ENCODE data around the gene MERTK.

The MERTK gene

DNA sequence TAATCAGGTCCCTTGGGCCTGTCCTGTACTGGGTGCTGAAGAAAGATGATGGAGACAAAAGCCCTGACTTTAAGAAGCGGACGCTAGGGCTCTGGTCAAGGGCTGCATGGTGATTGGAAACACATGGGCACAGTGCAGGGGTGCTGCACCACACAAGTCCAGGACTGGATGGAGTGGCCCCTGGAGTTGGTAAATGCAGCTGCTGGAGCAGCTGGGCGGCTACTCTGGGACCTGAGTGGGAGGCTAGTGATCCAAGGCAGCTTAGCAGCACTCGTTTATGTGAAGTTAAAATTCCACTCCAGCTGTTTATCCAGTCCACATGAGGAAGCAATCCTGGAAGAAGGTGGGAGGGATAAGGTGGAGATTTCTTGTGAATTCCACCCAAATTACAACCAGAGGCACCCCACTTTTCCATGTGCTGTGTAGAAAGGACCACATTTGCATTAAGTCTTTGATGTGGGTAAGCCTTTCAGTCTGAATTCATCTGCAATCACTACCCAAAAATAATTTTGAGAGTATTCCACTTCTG lies 24.9 kb downstream of the MERTK start:
- Histone ChIP-seq H4K8ac (ENCODE audit: low read depth, low read length) (no peak overlapping the region), H3K79me2 (ENCODE audit: control insufficient read depth, insufficient read depth, low read length, poor library complexity) (no peaks in the 10 kb centered on the region), H3K4me1 (ENCODE audit: control insufficient read depth in 1 of 2, insufficient read depth in 2 of 2, low read length in 2 of 2) (peaks cover 16 to 18% of the 10 kb centered on the region in 2 experiments), H3K4me2 (ENCODE audit: low read length) (no peak overlapping the region), H3K23ac (ENCODE audit: low read length) (no peak overlapping the region), H3K4me3 (ENCODE audit: low read depth, low read length) (no peak overlapping the region), H4K12ac (ENCODE audit: low read depth, low read length) (no peak overlapping the region), H3K27me3 (ENCODE audit: insufficient read depth, low read length) (no peaks in the 10 kb centered on the region), H2BK120ac (ENCODE audit: insufficient read depth, low read length, poor library complexity) (no peak overlapping the region), H3K18ac (ENCODE audit: low read length) (no peak overlapping the region), H2AFZ (ENCODE audit: insufficient read depth, low read length, poor library complexity) (no peak overlapping the region), H2AK5ac (ENCODE audit: low read length) (no peak overlapping the region), H4K91ac (ENCODE audit: low read depth, low read length) (no peak overlapping the region), H3K27ac (ENCODE audit: low read depth, low read length) (no peak overlapping the region), H3K79me1 (ENCODE audit: low read length) (no peaks in the 10 kb centered on the region), H3K9me3 (ENCODE audit: insufficient read depth, low read depth, low read length) (no peaks in the 10 kb centered on the region), H3K4ac (ENCODE audit: low read depth, low read length) (no peak overlapping the region), H2BK12ac (ENCODE audit: low read length) (no peak overlapping the region), H3K36me3 (ENCODE audit: control insufficient read depth in 1 of 2, insufficient read depth in 2 of 2, low read length in 2 of 2) (no peaks in the 10 kb centered on the region), H2BK5ac (ENCODE audit: low read depth, low read length, poor library complexity) (no peak overlapping the region), H3K14ac (ENCODE audit: low read length) (no peak overlapping the region), H3K9ac (ENCODE audit: low read length) (no peak overlapping the region)
- no peak for DNase-seq
- WGBS (ENCODE audit: extremely low coverage, insufficient coverage, insufficient read length): no CpG with 5 or more reads among the region's 4 CpGs

DNA sequence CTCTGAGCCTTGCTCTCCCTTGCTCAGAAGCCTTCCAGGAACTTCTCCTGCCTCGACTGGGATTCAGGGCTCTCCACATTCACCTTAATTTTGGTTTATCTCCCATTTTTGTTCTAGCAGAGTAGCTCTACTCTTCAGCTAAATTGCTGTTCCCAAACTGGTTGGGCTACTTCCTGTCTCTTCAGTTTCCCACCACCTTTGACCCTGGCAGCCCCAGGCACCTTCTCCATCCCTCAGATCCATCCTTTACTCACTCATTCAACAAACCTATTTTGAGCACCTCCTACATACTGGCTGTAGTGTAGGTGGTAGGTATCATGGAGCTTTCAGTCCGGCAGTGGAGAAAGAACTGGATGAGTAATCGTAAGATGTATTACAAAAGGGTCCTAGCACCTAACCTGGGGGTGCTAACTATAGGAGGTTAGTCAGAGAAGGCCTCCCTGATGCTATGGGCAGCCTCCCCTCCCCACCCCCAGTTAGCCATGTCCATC lies 26.3 kb downstream of the MERTK start:
- Histone ChIP-seq H4K12ac (ENCODE audit: low read depth, low read length) (no peak overlapping the region), H3K9me3 (ENCODE audit: insufficient read depth, low read depth, low read length) (no peaks in the 10 kb centered on the region), H3K9ac (ENCODE audit: low read length) (no peak overlapping the region), H3K36me3 (ENCODE audit: control insufficient read depth in 1 of 2, insufficient read depth in 2 of 2, low read length in 2 of 2) (peaks cover 0 to 2% of the 10 kb centered on the region in 2 experiments), H3K4me2 (ENCODE audit: low read length) (no peak overlapping the region), H3K4me3 (ENCODE audit: low read depth, low read length) (no peak overlapping the region), H4K8ac (ENCODE audit: low read depth, low read length) (no peak overlapping the region), H2AK5ac (ENCODE audit: low read length) (no peak overlapping the region), H3K18ac (ENCODE audit: low read length) (no peak overlapping the region), H3K4me1 (ENCODE audit: control insufficient read depth in 1 of 2, insufficient read depth in 2 of 2, low read length in 2 of 2) (peaks cover 15 to 18% of the 10 kb centered on the region in 2 experiments), H3K4ac (ENCODE audit: low read depth, low read length) (no peak overlapping the region), H3K27me3 (ENCODE audit: insufficient read depth, low read length) (no peaks in the 10 kb centered on the region), H3K14ac (ENCODE audit: low read length) (no peak overlapping the region), H2BK12ac (ENCODE audit: low read length) (no peak overlapping the region), H2BK5ac (ENCODE audit: low read depth, low read length, poor library complexity) (no peak overlapping the region), H3K27ac (ENCODE audit: low read depth, low read length) (no peak overlapping the region), H3K79me1 (ENCODE audit: low read length) (no peaks in the 10 kb centered on the region), H2AFZ (ENCODE audit: insufficient read depth, low read length, poor library complexity) (no peak overlapping the region), H3K23ac (ENCODE audit: low read length) (no peak overlapping the region), H3K79me2 (ENCODE audit: control insufficient read depth, insufficient read depth, low read length, poor library complexity) (no peaks in the 10 kb centered on the region), H2BK120ac (ENCODE audit: insufficient read depth, low read length, poor library complexity) (no peak overlapping the region), H4K91ac (ENCODE audit: low read depth, low read length) (no peak overlapping the region)
- WGBS (ENCODE audit: extremely low coverage, insufficient coverage, insufficient read length): no CpG with 5 or more reads among the region's 3 CpGs
- DNase-seq: no peak

DNA sequence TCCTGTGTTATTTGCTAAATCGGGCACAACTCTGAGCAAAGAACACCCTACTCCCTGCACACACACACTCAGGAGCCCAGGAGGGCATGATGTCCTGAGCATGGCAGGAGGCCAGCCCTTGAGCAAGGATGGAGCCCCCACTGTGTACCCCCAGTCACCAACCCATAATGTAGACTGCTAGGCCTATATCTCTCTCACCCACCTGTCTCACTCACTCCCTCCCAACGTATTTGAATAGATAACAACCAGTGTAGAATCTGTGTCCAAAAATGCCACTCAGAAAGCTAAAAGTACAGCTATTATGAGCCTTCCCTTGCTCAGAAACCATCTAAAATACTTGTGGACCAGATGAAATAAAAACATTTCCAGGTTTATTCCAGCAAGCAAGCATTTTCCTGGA lies 29.3 kb downstream of the MERTK start:
- no peak for DNase-seq
- Histone ChIP-seq H2BK5ac (ENCODE audit: low read depth, low read length, poor library complexity) (no peak overlapping the region), H3K9ac (ENCODE audit: low read length) (no peak overlapping the region), H4K12ac (ENCODE audit: low read depth, low read length) (no peak overlapping the region), H3K4ac (ENCODE audit: low read depth, low read length) (no peak overlapping the region), H3K36me3 (ENCODE audit: control insufficient read depth in 1 of 2, insufficient read depth in 2 of 2, low read length in 2 of 2) (peaks cover 0 to 2% of the 10 kb centered on the region in 2 experiments), H2BK120ac (ENCODE audit: insufficient read depth, low read length, poor library complexity) (no peak overlapping the region), H4K8ac (ENCODE audit: low read depth, low read length) (no peak overlapping the region), H3K79me1 (ENCODE audit: low read length) (no peaks in the 10 kb centered on the region), H3K9me3 (ENCODE audit: insufficient read depth, low read depth, low read length) (no peaks in the 10 kb centered on the region), H3K27me3 (ENCODE audit: insufficient read depth, low read length) (no peaks in the 10 kb centered on the region), H4K91ac (ENCODE audit: low read depth, low read length) (no peak overlapping the region), H3K23ac (ENCODE audit: low read length) (no peak overlapping the region), H3K4me1 (ENCODE audit: control insufficient read depth in 1 of 2, insufficient read depth in 2 of 2, low read length in 2 of 2) (peaks cover 9 to 10% of the 10 kb centered on the region in 2 experiments), H2AK5ac (ENCODE audit: low read length) (no peak overlapping the region), H3K4me3 (ENCODE audit: low read depth, low read length) (no peak overlapping the region), H3K79me2 (ENCODE audit: control insufficient read depth, insufficient read depth, low read length, poor library complexity) (no peaks in the 10 kb centered on the region), H2AFZ (ENCODE audit: insufficient read depth, low read length, poor library complexity) (no peak overlapping the region), H2BK12ac (ENCODE audit: low read length) (no peak overlapping the region), H3K14ac (ENCODE audit: low read length) (no peak overlapping the region), H3K4me2 (ENCODE audit: low read length) (no peak overlapping the region), H3K18ac (ENCODE audit: low read length) (no peak overlapping the region), H3K27ac (ENCODE audit: low read depth, low read length) (no peak overlapping the region)
- no CpG with 5 or more reads among the region's 2 CpGs for WGBS (ENCODE audit: extremely low coverage, insufficient coverage, insufficient read length)

DNA sequence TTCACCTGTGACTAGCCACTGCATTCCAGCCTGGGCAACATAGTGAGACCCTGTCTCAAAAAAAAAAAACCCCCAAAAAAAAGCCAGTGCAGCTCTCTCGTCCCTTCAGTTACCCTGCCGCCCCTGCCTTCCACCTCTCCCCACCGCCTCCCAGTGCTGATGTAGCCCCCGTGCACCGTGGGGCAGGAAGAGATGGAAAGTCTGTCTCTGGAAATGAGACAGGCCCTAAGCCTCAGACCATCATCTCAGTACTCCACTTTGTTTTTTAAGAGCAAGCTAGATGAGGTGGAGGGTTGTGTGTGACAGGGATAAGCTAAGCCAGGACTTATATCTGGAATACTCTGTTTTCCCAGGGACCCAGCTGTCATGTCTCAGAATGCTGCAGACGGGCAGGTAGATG lies 32.0 kb downstream of the MERTK start:
- Histone ChIP-seq H3K4ac (ENCODE audit: low read depth, low read length) (no peak overlapping the region), H4K8ac (ENCODE audit: low read depth, low read length) (no peak overlapping the region)
- no peak for DNase-seq

More for the DNA sequence above, 32.0 kb downstream of the MERTK start:
- H2AFZ ChIP-seq (ENCODE audit: insufficient read depth, low read length, poor library complexity): no peak overlapping the region
- H4K91ac ChIP-seq (ENCODE audit: low read depth, low read length): no peak overlapping the region
- H3K23ac ChIP-seq (ENCODE audit: low read length): no peak overlapping the region
- no peaks in the 10 kb centered on the region for H3K4me1 ChIP-seq (ENCODE audit: control insufficient read depth in 1 of 2, insufficient read depth in 2 of 2, low read length in 2 of 2)
- H2BK120ac ChIP-seq (ENCODE audit: insufficient read depth, low read length, poor library complexity): no peak overlapping the region
- no peak overlapping the region for H3K4me2 ChIP-seq (ENCODE audit: low read length)
- no peak overlapping the region for H3K27ac ChIP-seq (ENCODE audit: low read depth, low read length)
- H3K18ac ChIP-seq (ENCODE audit: low read length): no peak overlapping the region
- H2BK5ac ChIP-seq (ENCODE audit: low read depth, low read length, poor library complexity): no peak overlapping the region
- no peak overlapping the region for H2BK12ac ChIP-seq (ENCODE audit: low read length)
- H4K12ac ChIP-seq (ENCODE audit: low read depth, low read length): no peak overlapping the region
- no peaks in the 10 kb centered on the region for H3K9me3 ChIP-seq (ENCODE audit: insufficient read depth, low read depth, low read length)
- no peak overlapping the region for H3K14ac ChIP-seq (ENCODE audit: low read length)
- no peak overlapping the region for H2AK5ac ChIP-seq (ENCODE audit: low read length)
- no CpG with 5 or more reads among the region's 6 CpGs for WGBS (ENCODE audit: extremely low coverage, insufficient coverage, insufficient read length)
- H3K79me1 ChIP-seq (ENCODE audit: low read length): no peaks in the 10 kb centered on the region
- no peaks in the 10 kb centered on the region for H3K27me3 ChIP-seq (ENCODE audit: insufficient read depth, low read length)
- peaks cover 0 to 2% of the 10 kb centered on the region in 2 experiments for H3K36me3 ChIP-seq (ENCODE audit: control insufficient read depth in 1 of 2, insufficient read depth in 2 of 2, low read length in 2 of 2)
- H3K79me2 ChIP-seq (ENCODE audit: control insufficient read depth, insufficient read depth, low read length, poor library complexity): no peaks in the 10 kb centered on the region
- no peak overlapping the region for H3K4me3 ChIP-seq (ENCODE audit: low read depth, low read length)
- H3K9ac ChIP-seq (ENCODE audit: low read length): no peak overlapping the region

All from trophoblast cell (in vitro differentiated cells and primary cell).